Astrocyte of the cerebellum (primary cell): Measurements from ENCODE around the gene AREL1.

Source experiments
- DNase-seq: peaks from one replicate; pipeline ENCODE4 v3.0.0-alpha.2; 2011; ENCODE audit warnings: low read depth
- H3K4me3 ChIP-seq: 2 replicates; pipeline ENCODE4 v1.5.1; 2011; ENCODE audit warnings: mild to moderate bottlenecking, low read depth, low read length, moderate library complexity
- CTCF ChIP-seq: IDR thresholded peaks from 2 replicates; pipeline ENCODE4 v1.5.1; 2012; ENCODE audit warnings: low read length, low read depth, moderate library complexity, mild to moderate bottlenecking; ENCODE audit errors: missing control alignments
- in situ Hi-C: cut with HindIII; loops from 2 replicates; pipeline ENCODE4 v1.10.0; 2017; ENCODE audit warnings: low sequenced_read_pairs

Gene AREL1

GRCh38 chr14:74660167-74660566, 52.7 kb downstream of the AREL1 start:
- no peak for DNase-seq
- in situ Hi-C loops = loop anchor here (5.0 kb wide), 1 partner anchor 38 kb away; no protein-coding TSS in a partner anchor
- TF ChIP-seq CTCF = no peak

GRCh38 chr14:74658535-74659131, 54.2 kb downstream of the AREL1 start:
- H3K4me3 ChIP-seq = no peak overlapping the region
- in situ Hi-C loops = no loop called here
- DNase-seq = no peak
- no peak for TF ChIP-seq CTCF

More at GRCh38 chr14:74660167-74660566, 52.7 kb downstream of the AREL1 start:
- no peak overlapping the region for H3K4me3 ChIP-seq

GRCh38 chr14:74656964-74657363, 55.9 kb downstream of the AREL1 start:
- no peak for DNase-seq
- in situ Hi-C loops = no loop called here
- H3K4me3 ChIP-seq = no peak overlapping the region
- no peak for TF ChIP-seq CTCF

- TF ChIP-seq CTCF = no peak
- in situ Hi-C loops = no loop called here
- no peak for DNase-seq
- no peak overlapping the region for H3K4me3 ChIP-seq
These were observed 57.1 kb downstream of the AREL1 start for GRCh38 chr14:74655599-74656395.

GRCh38 chr14:74654931-74655330, 57.9 kb downstream of the AREL1 start:
- in situ Hi-C loops = loop anchor here (5.0 kb wide), 1 partner anchor 53 kb away; no protein-coding TSS in a partner anchor
- TF ChIP-seq CTCF = no peak
- no peak for DNase-seq
- H3K4me3 ChIP-seq = no peak overlapping the region

- DNase-seq = no peak
- no peak overlapping the region for H3K4me3 ChIP-seq
- TF ChIP-seq CTCF = no peak
- in situ Hi-C loops = loop anchor here (5.0 kb wide), 1 partner anchor 51 kb away; no protein-coding TSS in a partner anchor
These were observed 59.3 kb downstream of the AREL1 start for GRCh38 chr14:74653386-74654138.
